ENCODE measurements around the gene AP5Z1.

AP5Z1 gene

GRCh38 chr7:4766666-4767519 lies 8.5 kb upstream of the AP5Z1 start:
- no peak for DNase-seq

- no peak for DNase-seq
Observed at GRCh38 chr7:4768597-4769569, 6.5 kb upstream of the AP5Z1 start.

- no peak for DNase-seq
Observed at GRCh38 chr7:4769761-4770160, 5.7 kb upstream of the AP5Z1 start.

GRCh38 chr7:4770886-4771285 lies 4.5 kb upstream of the AP5Z1 start:
- DNase-seq: no peak

- no peak for DNase-seq
Observed at GRCh38 chr7:4771737-4772136, 3.7 kb upstream of the AP5Z1 start.

- no peak for DNase-seq
Observed at GRCh38 chr7:4772306-4772705, 3.1 kb upstream of the AP5Z1 start.

- DNase-seq: no peak
Observed at GRCh38 chr7:4774007-4774406, 1.4 kb upstream of the AP5Z1 start.

GRCh38 chr7:4774658-4775249 lies 669 bp upstream of the AP5Z1 start:
- DNase-seq: no peak

- DNase-seq: no peak
Observed at GRCh38 chr7:4775848-4776623, 613 bp downstream of the AP5Z1 start.

GRCh38 chr7:4779118-4779517 lies 3.7 kb downstream of the AP5Z1 start:
- DNase-seq: no peak

GRCh38 chr7:4781366-4782069 lies 6.1 kb downstream of the AP5Z1 start:
- DNase-seq: no peak

- DNase-seq: no peak
Observed at GRCh38 chr7:4782333-4783291, 7.2 kb downstream of the AP5Z1 start.

- DNase-seq: no peak
Observed at GRCh38 chr7:4783292-4783652, 7.8 kb downstream of the AP5Z1 start.

- DNase-seq: no peak
Observed at GRCh38 chr7:4783762-4784351, 8.4 kb downstream of the AP5Z1 start.

GRCh38 chr7:4784799-4785198 lies 9.4 kb downstream of the AP5Z1 start:
- DNase-seq: no peak

- no peak for DNase-seq
Observed at GRCh38 chr7:4785371-4785770, 9.9 kb downstream of the AP5Z1 start.

GRCh38 chr7:4786015-4786414 lies 10.6 kb downstream of the AP5Z1 start:
- no peak for DNase-seq

- DNase-seq: no peak
Observed at GRCh38 chr7:4787541-4787940, 12.1 kb downstream of the AP5Z1 start.

GRCh38 chr7:4787947-4788626 lies 12.7 kb downstream of the AP5Z1 start:
- no peak for DNase-seq

Data from activated CD4-positive, alpha-beta T cell treated with anti-CD3 and anti-CD28 coated beads for 1 hour (primary cell).